HG02763 (cell line): ENCODE data around the gene CTIF.

ENCODE experiments used
- ATAC-seq: cut with Tn5 transposase; IDR thresholded peaks from one replicate; pipeline ENCODE4 v1.9.1; 2021; ENCODE audit warnings: mild to moderate bottlenecking, moderate library complexity; ENCODE audit not compliant: unreplicated experiment

Gene CTIF

DNA sequence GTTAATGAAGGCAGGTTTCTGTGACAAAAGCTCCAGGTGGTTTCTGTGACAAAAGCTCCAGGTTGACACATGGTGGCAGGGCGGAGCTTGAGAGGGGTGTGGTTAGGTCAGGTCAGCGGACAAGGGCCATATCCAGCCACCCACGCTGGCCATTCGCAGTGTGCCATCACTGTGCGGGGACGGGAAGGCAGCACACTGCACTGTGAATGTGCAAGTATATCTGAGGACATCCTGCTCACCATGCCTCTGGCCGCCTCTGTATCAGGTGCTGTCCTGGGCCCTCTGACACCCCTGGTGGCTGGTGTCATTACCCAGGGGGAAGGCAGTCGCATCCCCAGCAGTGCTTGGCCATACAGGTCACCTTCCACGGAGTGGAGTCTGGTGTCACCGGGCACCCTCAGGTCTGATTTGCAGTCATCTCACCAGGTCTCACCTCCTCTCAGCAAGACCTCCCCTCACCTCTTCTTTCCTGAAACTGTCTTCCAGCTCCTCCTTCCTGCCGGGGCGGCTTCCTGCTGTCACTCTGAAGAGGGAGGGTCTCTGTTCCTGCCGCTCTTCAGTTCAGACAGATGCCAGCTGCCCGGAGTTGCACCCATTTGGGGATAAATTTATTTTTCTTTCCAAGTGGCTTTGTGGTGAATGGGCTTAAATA is 34.9 kb downstream of the CTIF start:
- ATAC-seq, result no peak

DNA sequence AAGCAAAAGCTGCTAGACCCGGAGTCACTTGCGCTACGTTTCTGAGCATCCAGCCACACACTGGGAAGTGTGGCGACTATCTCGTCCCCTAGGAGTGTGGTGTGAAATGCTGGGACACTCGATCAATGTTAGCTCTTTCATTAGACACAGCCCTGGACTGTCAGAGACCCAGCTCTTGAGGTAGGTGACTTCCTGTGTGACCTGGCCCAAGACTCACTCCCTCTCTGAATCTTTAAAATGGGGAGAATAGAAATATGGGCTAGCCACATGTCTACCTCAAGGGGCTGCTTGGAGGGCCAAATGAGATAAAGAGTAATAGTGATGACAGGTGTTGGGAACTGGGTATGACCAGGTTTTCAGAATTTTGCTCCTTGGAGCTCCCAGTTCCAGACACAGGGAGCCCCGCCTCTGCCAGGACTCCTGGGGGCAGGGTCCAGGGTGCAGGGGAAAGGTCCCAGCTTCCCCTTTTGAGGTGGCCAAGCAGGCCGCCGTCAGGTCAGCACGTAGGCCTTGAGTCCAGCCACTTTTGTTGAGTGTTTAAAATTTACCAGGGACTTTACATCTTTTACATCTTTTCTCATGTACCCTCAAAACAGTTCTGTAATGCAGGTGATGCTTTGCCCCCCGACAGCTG is 36.0 kb downstream of the CTIF start:
- no peak for ATAC-seq

DNA sequence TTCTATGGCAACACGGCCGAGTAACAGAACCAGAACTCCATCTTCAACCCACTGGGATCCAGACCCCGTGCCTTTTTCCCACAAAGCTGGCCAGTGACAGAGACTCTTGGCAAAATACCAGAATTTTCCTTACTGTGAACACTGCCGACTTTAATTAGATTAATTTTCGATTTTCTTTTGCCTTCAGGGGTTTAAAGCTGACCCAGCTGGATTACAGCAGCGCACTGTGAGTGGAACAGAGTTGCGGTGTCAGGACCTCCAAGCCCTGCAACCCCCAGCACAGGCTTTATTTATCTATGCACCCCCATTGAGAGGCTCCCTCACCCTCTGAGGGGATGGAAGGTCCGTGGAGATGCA is 36.4 kb downstream of the CTIF start:
- ATAC-seq, result no peak

DNA sequence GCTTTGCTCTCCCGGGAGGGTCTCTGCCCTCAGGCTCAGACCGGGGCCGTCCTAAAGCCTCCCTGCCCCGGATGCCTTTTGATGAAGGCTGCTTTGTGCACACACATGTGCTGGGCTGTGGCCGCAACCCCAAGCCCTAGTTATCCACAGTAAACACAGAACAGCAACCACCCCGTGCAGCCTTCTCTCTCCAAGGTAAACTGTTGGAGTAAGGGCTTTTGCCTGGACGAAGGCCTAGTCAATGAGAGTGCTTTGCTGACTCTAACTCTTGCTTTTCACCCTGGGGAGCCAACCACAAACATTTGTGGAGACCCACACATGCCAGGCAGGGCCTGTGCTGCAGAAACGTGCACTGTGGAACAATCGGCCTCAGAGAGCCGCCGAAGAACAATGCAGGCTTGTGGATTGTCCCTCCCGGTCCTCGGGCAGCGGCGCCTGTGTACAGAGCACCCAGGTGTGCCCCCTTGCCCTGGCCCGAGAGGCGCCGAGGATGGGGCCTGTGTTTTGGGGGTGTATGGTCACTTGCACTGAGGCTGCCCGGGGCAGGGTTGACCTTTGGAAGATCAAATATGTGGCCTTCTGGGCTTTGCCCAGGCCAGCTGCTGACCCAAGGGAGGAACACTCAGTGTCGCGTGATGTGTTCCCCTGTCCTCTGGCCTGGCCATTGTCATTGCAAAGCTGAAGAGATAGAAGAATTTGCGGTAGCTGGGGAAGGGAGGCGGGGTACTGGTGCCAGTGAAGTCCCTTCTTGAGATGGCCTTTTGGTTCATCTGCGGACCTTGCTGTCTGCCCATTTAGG is 37.0 kb downstream of the CTIF start:
- no peak for ATAC-seq

GRCh38 chr18:48576457-48576771 is 37.6 kb downstream of the CTIF start:
- ATAC-seq, result no peak

GRCh38 chr18:48577478-48578190 is 38.8 kb downstream of the CTIF start:
- ATAC-seq, result no peak

GRCh38 chr18:48578289-48578688 is 39.5 kb downstream of the CTIF start:
- ATAC-seq, result no peak

GRCh38 chr18:48580066-48580465 is 41.2 kb downstream of the CTIF start:
- ATAC-seq, result no peak

DNA sequence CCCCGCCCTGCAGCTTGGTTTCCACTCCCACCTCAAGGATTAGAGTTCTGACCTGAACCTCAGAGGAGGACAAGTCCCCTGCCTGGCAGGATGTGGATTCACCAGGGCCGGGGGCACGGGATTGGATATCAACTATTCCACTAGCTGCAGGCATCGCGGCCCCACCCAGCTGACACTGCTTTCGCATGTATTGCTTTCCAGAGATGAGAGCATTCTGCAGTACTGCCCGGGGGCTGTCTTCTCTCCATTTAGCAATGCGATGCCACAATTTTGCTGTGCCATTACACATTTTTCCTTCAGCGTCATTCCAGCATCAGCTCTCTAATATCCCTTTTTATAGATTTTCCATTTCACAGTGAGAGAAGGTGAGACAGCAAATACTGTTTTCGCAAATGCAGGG is 42.0 kb downstream of the CTIF start:
- no peak for ATAC-seq

DNA sequence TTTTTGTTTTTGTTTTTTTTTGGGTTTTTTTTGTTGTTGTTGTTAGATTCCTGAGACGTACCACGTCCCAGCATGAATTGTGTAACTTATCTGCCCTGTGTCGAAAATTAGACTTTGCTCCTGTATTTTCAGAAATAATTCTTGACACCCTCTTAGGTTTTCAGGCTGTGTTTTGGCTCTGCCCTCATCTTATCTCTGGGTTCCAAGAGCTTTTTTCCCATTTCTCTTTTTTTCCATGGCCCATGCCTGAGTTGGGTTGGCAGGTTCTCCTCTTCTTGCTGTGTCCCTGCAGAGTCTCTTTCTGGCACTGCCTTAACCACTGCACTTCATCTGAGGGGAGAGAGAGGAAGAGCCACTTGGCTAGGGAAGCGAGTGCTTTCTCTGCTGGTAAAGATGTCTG is 42.4 kb downstream of the CTIF start:
- ATAC-seq, result no peak

GRCh38 chr18:48581941-48582340 is 43.1 kb downstream of the CTIF start:
- ATAC-seq, result no peak

- ATAC-seq, result no peak
Measured at GRCh38 chr18:48582946-48583345, 44.1 kb downstream of the CTIF start.

- ATAC-seq, result no peak
Measured at GRCh38 chr18:48583573-48583972, 44.7 kb downstream of the CTIF start.

DNA sequence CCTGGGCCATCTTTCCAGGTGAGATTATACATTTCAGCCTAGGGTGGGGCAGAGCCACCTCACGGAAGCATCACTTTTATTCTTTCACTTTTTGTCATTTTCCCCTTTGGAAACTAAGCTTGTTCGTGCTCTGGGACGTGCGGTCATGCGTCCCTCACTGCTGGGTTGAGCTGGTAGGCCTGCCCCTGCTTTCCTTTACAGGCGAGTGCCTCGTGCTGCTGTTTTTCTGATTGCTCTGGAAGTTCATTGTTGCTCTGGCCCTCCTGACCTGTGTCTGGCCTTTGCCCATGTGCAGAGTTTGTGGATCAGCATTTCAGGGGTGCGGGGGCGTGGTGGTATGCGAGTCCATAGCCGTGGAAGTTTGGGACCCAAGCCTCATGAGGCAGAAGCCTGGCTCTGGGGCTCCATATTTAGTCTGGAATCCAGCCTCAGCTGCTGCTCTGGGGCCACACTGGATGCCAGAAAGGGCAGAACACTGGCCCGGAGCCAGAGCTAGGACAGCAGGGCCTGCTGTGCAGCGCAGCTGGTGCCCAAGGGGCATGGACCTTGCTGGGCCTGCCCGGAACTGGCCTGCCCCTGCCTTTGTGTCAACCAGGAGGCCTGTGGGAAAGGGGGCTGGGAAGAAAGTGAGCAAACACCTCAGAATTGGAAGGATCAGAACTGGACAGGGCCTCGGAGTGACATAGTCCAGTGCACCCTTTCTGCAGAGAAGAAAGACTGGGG is 51.1 kb downstream of the CTIF start:
- ATAC-seq, result no peak

DNA sequence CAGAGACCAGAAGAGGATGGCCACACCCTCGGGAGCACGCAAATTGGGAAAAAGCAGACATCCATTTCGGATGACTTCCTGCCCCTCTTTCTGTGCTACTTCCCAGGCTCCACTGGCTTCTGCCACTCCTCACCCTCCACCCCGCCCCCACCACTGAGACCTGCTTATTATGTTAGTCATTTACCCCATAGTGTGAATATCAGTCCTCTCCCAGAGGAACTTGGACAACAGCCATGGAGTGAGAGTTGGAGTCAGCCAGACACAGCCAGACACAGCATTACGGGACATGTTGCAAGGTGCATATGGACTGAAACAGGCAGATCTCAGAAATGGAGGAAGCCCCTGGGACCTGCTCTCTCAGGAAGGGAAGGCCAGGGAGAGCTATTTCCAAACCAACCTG is 51.8 kb downstream of the CTIF start:
- no peak for ATAC-seq

DNA sequence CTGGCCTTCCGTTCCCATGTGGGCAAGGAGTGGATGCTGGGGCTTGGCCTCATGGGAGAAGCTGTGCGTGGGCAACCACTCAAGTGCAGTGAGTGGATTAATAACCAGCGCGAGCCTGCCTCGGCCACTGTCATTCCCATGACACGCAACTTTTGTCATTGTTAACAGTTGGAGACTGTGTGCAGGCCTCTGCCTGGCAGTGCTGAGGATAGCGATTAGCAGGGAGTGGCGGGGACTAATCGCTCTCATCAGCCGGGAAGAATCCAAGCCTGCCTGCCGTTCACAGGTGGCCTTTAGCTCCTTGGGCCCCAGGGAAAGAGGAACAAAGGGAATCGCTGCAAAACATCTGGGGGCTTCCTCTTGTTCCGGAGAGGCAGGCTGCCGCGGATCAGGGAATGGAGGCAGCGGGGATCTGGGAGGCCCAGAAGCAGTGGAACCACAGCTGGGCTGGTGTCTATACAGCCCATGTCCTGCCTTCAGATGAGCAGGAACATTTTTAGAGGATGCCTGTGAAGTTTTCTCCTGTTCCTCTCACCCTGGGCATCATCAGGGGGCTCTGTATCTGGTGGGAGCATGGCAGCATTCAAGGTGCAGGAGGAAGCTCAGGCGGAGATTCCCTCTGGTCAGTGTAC is 53.8 kb downstream of the CTIF start:
- ATAC-seq, result no peak

DNA sequence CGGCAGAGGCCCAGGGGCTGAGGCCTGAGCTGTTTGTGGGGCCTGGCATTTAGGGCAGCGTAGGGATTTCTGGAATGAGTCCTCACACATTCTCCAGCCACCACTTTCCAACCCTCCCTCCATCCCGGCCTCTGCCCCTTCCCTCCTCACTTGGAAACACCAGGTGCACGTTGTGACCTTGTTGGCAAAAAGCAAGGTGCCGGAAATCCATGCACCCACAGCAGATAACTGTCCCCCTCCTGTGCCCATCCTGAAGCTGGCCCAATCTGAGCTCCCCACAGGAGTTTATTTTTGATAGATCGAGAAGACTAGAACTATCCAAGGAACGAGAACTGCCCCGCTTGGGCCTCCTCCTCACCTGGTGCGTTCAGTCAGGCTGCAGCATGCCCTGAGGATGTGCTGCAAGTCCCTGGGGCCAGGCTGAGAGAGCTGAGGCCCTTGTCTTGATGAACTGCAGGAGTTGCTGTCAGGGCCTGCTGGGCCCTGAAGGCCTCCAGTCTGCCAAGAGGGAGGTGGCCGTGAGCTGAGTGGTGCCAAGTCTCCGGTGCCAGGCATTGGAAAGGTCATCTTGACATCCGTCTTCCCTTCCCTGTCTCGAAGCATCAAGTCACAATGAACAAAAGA is 55.8 kb downstream of the CTIF start:
- no peak for ATAC-seq

DNA sequence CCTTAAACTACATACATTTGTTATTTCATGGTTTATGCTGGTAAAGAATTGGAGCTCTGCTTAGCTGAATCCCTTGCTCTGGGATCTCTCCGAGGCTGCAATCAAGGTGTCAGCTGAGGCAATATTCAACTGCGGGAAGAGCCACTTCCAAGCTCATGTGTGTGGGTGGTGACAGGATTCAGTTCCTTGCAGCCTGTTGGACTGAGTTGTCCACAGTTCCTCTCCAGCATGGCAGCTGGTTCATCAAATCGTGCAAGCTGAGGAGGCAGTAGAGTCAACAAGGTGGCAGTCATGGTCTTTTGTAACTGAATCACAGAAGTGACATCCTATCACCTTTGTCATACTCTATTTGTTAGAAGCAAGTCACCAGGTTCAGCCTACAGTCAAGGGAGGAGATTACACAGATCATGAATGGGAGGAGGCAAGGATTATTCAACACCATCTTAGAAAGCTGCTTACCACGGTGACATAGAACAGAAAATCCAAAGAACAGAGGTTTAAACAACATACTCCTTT is 56.9 kb downstream of the CTIF start:
- no peak for ATAC-seq

DNA sequence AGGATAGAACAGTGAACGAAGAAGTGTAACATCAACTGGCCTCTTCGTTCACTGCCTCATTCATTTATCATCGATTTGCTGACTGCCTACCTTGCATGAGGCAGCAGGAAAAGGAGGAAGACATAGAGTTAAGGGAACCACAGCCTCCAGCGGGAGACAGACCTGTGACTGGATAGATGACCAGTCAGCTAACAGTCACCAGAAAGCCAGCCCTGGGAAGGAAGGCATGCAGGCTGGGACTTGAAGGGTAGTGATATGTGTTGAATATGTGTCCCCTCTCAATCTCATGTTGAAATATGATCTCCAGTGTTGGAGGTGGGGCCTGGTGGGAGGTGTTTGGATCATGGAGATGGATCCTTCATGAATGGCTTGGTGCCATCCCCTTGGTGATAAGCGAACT is 58.3 kb downstream of the CTIF start:
- no peak for ATAC-seq

GRCh38 chr18:48597671-48598070 is 58.8 kb downstream of the CTIF start:
- ATAC-seq, result no peak
